Stimulated activated CD8-positive, alpha-beta memory T cell treated with anti-CD3 and anti-CD28 coated beads, Interleukin-2, amount 100 ng/mL, for 1 hour (primary cell): ENCODE results near the gene A4GALT.

Experiments used
- DNase-seq, 2 donors: peaks; one replicate each; pipeline ENCODE4 v3.0.0-alpha.2; 2020; ENCODE audit warnings: low read depth in 2 of 2

A4GALT gene

GRCh38 chr22:42702675-42703074, 18.0 kb downstream of the A4GALT start:
- DNase-seq = no peak

- DNase-seq = no peak
Observed at GRCh38 chr22:42701694-42702093, 19.0 kb downstream of the A4GALT start.

GRCh38 chr22:42700901-42701300, 19.8 kb downstream of the A4GALT start:
- no peak for DNase-seq

- DNase-seq = no peak
Observed at GRCh38 chr22:42700355-42700754, 20.3 kb downstream of the A4GALT start.

- no peak for DNase-seq
Observed at GRCh38 chr22:42699976-42700352, 20.7 kb downstream of the A4GALT start.

- no peak for DNase-seq
Observed at GRCh38 chr22:42699281-42699975, 21.2 kb downstream of the A4GALT start.

- no peak for DNase-seq
Observed at GRCh38 chr22:42697542-42698013, 23.1 kb downstream of the A4GALT start.

- DNase-seq = no peak
Observed at GRCh38 chr22:42696331-42696967, 24.2 kb downstream of the A4GALT start.

- DNase-seq = no peak
Observed at GRCh38 chr22:42695294-42695693, 25.4 kb downstream of the A4GALT start.

- no peak for DNase-seq
Observed at GRCh38 chr22:42693763-42694683, 26.6 kb downstream of the A4GALT start.

GRCh38 chr22:42693055-42693762, 27.5 kb downstream of the A4GALT start:
- DNase-seq = no peak

GRCh38 chr22:42692239-42693054, 28.2 kb downstream of the A4GALT start:
- DNase-seq = no peak

- no peak for DNase-seq
Observed at GRCh38 chr22:42691440-42691839, 29.2 kb downstream of the A4GALT start.

- no peak for DNase-seq
Observed at GRCh38 chr22:42688241-42689211, 32.1 kb downstream of the A4GALT start.

GRCh38 chr22:42686756-42687491, 33.7 kb downstream of the A4GALT start:
- no peak for DNase-seq

GRCh38 chr22:42685941-42686653, 34.6 kb downstream of the A4GALT start:
- no peak for DNase-seq

- no peak for DNase-seq
Observed at GRCh38 chr22:42684462-42685195, 36.0 kb downstream of the A4GALT start.
